Esophagus squamous epithelium (tissue), 5 donors: Measurements from ENCODE around the gene ZNF649. TPM values are rescaled to one million over a fixed set of nuclear protein-coding genes. Genes with fewer than 3 reads are reported as not detected.

Source experiments
- DNase-seq: peaks from one replicate; lab custom pipeline; 2025; lab: John Stamatoyannopoulos, UW
- H3K27ac ChIP-seq, 4 donors: fragments of 200-600 bp; sonication (generic); one replicate each; pipeline ENCODE4 v1.5.1; 2016 to 2019; ENCODE audit warnings: mild to moderate bottlenecking in 1 of 4
- H3K27me3 ChIP-seq, 4 donors: fragments of 200-600 bp; sonication (generic); 1 replicate in 3 of 4; 2 replicates in 1 of 4; pipeline versions ENCODE4 v1.5.1 to v1.6.0; 2017 to 2021; ENCODE audit warnings: antibody characterized with exemption in 1 of 4
- H3K36me3 ChIP-seq, 3 donors: fragments of 200-600 bp; sonication (generic); one replicate each; pipeline ENCODE4 v1.5.1; 2016 to 2019
- H3K4me1 ChIP-seq, 3 donors: fragments of 200-600 bp; sonication (generic); one replicate each; pipeline ENCODE4 v1.5.1; 2017 to 2019
- H3K4me3 ChIP-seq, 4 donors: fragments of 200-600 bp; sonication (generic); 1 replicate in 3 of 4; 2 replicates in 1 of 4; pipeline ENCODE4 v1.5.1; 2016 to 2019; ENCODE audit warnings: mild to moderate bottlenecking in 2 of 4, moderate library complexity in 1 of 4
- H3K9me3 ChIP-seq, 3 donors: fragments of 200-600 bp; sonication (generic); one replicate each; pipeline ENCODE4 v1.5.1; 2016 to 2019
- CTCF ChIP-seq, 6 experiments: fragments of 450-650 bp in 4 of 6; fragments of 200-600 bp in 2 of 6; sonication (generic) in 2 of 6; IDR thresholded peaks; one replicate each; pipeline ENCODE4 v1.5.1; 2016 to 2019; ENCODE audit warnings: antibody characterized with exemption in 6 of 6, mild to moderate bottlenecking in 4 of 6, moderate library complexity in 4 of 6
- POLR2A ChIP-seq, 4 donors: fragments of 450-650 bp; IDR thresholded peaks; one replicate each; pipeline ENCODE4 v1.6.1; 2017; ENCODE audit warnings: antibody characterized with exemption in 4 of 4, mild to moderate bottlenecking in 4 of 4, moderate library complexity in 3 of 4
- WGBS, 2 donors: methylation state at CpG; one replicate each; pipeline ENCODE4 v1.1.5; 2018; 5-methylcytosine and 5-hydroxymethylcytosine counted together
- intact Hi-C: fragments of 100-400 bp; cut with DNase I; formaldehyde crosslinking; loops from one replicate; pipeline ENCODE4 v1.15.0; 2022
- total RNA-seq, 4 donors: library from RNA; depleted of rRNA; stranded (reverse); fragments of >200 nt; gene quantifications; one replicate each; pipeline ENCODE4 v1.1.0, GENCODE V29; 2016
- donor health status: DM: yes; HTN: yes; CAD: no.

The ZNF649 gene
- total RNA-seq, 4 donors from 2014 or later = 5.8 to 13.0 (median 7.1) TPM

DNA sequence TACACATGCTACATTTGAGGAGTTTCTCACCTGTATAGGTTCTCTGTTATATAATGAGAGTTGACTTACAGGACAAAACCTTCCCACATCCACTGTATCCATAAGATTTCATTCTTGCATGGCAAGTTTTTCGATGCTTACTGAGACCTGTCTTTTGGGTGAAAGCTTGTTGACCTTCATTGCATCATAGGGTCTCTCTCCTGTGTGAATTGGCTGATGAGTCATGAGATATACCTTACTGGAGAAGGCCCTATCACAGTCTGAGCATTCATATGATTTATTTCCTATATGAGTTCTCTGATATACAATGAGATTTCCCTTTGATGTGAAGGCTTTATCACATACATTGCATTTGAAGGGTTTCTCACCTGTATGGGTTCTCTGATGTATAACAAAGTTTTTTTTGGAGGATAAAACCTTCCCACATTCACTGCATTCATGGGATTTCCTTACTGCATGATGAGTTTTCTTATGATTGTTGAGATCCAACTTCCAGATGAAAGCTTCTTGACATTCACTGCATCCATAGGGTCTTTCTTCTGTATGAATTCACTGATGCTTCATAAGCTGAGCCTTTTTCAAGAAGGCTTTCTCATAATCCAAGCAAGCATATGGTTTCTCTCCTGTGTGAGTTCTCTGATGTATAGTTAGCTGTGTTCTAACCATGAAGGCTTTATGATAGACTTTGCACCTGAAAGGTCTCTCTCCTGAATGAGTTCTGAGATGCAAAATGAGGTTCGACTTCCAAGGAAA, 42.8 kb downstream of the ZNF649 start:
- no peak overlapping the region for H3K4me3 ChIP-seq
- H3K4me1 ChIP-seq = no peaks in the 10 kb centered on the region
- H3K9me3 ChIP-seq = peaks cover 7 to 100% (median 90%) of the 10 kb centered on the region in 3 donors
- intact Hi-C loops = no loop called here
- WGBS, 2 donors = 85 to 89% methylated on average over 2 of the region's 2 CpGs
- TF ChIP-seq POLR2A (IDR thresholded peaks at IDR 0.05) (no peak), CTCF (IDR thresholded peaks at IDR 0.05) (no peak)
- H3K27ac ChIP-seq = no peak overlapping the region
- H3K36me3 ChIP-seq = peaks cover 0 to 18% (median 0%) of the 10 kb centered on the region in 3 donors
- DNase-seq = no peak
- no peaks in the 10 kb centered on the region for H3K27me3 ChIP-seq

Other genes with a start within 250 kb of the ZNF649 start
- 1 to 10 TPM; 2.8 to 7.9 (median 4.8) TPM for gene SPACA6, start 211.7 kb downstream of the ZNF649 start, total RNA-seq
- gene HAS1, start 181.0 kb downstream of the ZNF649 start, total RNA-seq = under 1 TPM in 1 of 4 donors, not detected in 3; 0.82 TPM
- gene FPR1, start 153.1 kb downstream of the ZNF649 start, total RNA-seq = 1 to 10 TPM in 3 of 4 donors, not detected in 1; 1.7 to 6.2 (median 4.4) TPM
- gene FPR2, start 143.8 kb downstream of the ZNF649 start, total RNA-seq = 1 to 10 TPM in 1 of 4 donors, under 1 TPM in 1, not detected in 2; 0.79 to 2.2 TPM
- 1 to 10 TPM in 3 of 4 donors, under 1 TPM in 1; 0.61 to 8.9 (median 3.6) TPM for gene FPR3, start 109.9 kb downstream of the ZNF649 start, total RNA-seq
- 10 to 100 TPM in 1 of 4 donors, 1 to 10 TPM in 3; 2.3 to 13.9 (median 3.3) TPM for gene ZNF577, start 17.1 kb downstream of the ZNF649 start, total RNA-seq
- gene ZNF613, start 22.5 kb upstream of the ZNF649 start, total RNA-seq = 10 to 100 TPM in 1 of 4 donors, 1 to 10 TPM in 3; 2.9 to 12.0 (median 7.6) TPM
- gene ZNF350, start 81.8 kb upstream of the ZNF649 start, total RNA-seq = 10 to 100 TPM in 1 of 4 donors, 1 to 10 TPM in 3; 2.9 to 12.6 (median 6.6) TPM
- gene ZNF615, start 103.2 kb upstream of the ZNF649 start, total RNA-seq = 10 to 100 TPM in 1 of 4 donors, 1 to 10 TPM in 3; 2.8 to 13.9 (median 5.9) TPM
- 1 to 10 TPM; 2.2 to 8.2 (median 4.0) TPM for gene ZNF614, start 123.4 kb upstream of the ZNF649 start, total RNA-seq
- gene ZNF432, start 143.8 kb upstream of the ZNF649 start, total RNA-seq = 10 to 100 TPM in 1 of 4 donors, 1 to 10 TPM in 3; 4.3 to 13.7 (median 7.6) TPM
- gene ZNF841, start 190.7 kb upstream of the ZNF649 start, total RNA-seq = 10 to 100 TPM in 3 of 4 donors, 1 to 10 TPM in 1; 9.0 to 19.5 (median 17.1) TPM
- 1 to 10 TPM; 2.4 to 5.1 (median 3.7) TPM for gene ZNF616, start 234.9 kb upstream of the ZNF649 start, total RNA-seq